Measurements from ENCODE around the gene GAS7.
"Not testable (repeated sequence)": the region's sequence is repeated elsewhere in the genome, so short reads cannot be mapped to it uniquely, and the experiment has no call there.

The GAS7 gene

GRCh38 chr17:10013365-10014112 lies 184.9 kb downstream of the GAS7 start:
- H3K4me3 ChIP-seq (ENCODE audit: low read depth, low read length): no peak overlapping the region
- no peak for DNase-seq (ENCODE audit: low read depth)

- no peak for DNase-seq (ENCODE audit: low read depth)
- no peak overlapping the region for H3K4me3 ChIP-seq (ENCODE audit: low read depth, low read length)
Observed at GRCh38 chr17:10010752-10011151, 187.7 kb downstream of the GAS7 start.

GRCh38 chr17:10003705-10004104 lies 194.7 kb downstream of the GAS7 start:
- DNase-seq (ENCODE audit: low read depth): no peak
- H3K4me3 ChIP-seq (ENCODE audit: low read depth, low read length): no peak overlapping the region

- H3K4me3 ChIP-seq (ENCODE audit: low read depth, low read length); DNase-seq (ENCODE audit: low read depth): not testable (repeated sequence)
Observed at GRCh38 chr17:10002567-10003360, 195.6 kb downstream of the GAS7 start.

DNA sequence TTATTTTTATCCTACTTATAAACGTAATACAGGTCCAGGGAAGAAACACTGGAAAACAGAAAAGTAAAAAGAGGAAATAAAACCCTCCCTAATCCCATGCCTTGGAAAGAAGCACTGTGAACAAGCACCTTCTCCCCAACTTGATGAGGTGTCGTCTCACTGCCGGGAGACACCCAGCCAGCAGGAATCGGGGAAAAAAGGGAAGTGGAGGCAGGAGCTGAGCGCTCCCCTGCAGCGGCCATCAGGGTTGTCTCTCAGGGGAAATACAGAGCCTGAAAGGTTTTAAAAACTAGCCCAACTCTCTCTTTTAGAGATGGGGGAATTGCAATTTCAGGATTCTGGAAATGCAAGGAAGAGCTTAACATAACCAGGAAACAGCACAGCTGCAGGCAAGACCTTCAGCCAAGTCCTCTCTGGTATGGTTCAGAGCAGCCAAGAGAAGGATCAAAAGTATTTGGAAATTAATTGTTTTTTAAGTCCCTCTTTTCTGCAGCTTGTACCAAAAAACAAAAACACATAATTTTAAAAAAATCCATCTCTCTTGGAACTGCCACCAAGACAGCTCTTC lies 197.0 kb downstream of the GAS7 start:
- no peak for DNase-seq (ENCODE audit: low read depth)
- no peak overlapping the region for H3K4me3 ChIP-seq (ENCODE audit: low read depth, low read length)

DNA sequence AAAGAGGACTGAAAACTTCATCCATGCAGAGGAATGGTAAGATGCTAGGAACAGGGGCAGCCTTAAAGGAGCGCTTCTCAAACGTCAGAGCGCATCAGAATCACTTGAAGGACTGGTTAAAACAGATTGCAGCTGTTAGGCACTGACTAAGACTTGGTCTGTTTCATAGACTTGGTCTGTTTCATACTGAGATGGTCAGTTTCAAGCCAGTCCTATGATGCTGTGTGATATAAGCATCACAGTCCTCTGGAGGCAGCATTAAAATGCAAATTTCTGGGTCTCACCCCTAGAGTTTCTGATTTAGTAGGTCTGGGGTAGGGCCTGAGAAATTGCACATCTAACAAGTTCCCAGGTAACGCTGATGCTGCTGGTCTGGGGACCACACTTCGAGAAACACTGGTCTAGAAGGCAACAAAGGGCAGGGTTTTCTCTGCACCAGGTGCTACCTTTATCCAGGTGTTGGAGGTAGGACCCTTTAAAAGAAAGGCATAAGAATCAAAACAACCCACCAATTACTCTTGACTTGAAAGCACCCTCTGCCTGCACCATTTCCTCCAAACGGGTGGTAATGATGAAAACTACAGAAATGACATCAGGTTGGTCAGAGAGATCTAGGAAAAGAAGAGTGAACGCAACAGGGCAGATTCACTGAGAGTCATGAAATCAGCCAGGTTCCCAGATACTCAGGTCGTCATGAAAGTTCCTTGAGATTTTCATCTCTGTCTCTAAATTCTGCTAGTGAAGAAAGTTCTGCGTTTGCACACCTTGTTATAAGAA lies 198.3 kb downstream of the GAS7 start:
- no peak overlapping the region for H3K4me3 ChIP-seq (ENCODE audit: low read depth, low read length)
- no peak for DNase-seq (ENCODE audit: low read depth)

DNA sequence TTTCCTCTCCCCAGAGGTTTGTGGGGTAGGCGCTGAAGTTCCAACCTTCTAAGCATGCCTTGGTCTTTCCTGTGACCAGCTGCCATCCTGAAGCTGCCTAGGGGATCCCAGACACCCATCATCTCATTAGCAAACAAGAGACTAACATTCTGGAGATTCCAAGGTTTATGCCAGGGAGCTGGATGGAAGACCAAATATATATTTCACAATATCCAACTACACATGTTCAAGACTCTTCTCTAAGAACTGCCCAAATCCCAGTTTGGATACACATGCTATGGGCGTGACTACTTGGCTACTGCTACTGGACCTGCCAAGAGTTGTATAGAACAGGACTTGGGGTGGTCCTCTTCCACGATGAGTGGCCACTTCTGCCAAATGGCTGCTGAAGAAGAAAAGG lies 200.3 kb downstream of the GAS7 start:
- no peak overlapping the region for H3K4me3 ChIP-seq (ENCODE audit: low read depth, low read length)
- DNase-seq (ENCODE audit: low read depth): no peak

DNA sequence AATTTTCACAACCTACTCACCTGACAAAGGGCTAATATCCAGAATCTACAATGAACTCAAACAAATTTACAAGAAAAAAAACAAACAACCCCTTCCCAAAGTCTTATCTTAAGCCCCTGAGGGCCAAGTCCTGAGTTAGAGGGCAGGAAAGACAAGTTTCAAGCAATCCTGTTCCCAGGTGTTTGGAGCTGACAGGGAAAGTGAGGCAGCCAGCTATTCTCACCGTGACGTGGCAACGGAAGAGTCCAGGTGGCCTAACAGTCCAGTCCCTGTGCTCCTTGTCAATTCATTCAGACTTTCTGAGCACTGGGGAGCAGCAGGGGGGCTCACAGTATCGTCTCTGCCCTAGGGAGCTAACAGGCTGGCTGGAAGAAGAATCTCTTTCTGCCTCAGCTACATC lies 203.6 kb downstream of the GAS7 start:
- H3K4me3 ChIP-seq (ENCODE audit: low read depth, low read length): no peak overlapping the region
- DNase-seq (ENCODE audit: low read depth): no peak

DNA sequence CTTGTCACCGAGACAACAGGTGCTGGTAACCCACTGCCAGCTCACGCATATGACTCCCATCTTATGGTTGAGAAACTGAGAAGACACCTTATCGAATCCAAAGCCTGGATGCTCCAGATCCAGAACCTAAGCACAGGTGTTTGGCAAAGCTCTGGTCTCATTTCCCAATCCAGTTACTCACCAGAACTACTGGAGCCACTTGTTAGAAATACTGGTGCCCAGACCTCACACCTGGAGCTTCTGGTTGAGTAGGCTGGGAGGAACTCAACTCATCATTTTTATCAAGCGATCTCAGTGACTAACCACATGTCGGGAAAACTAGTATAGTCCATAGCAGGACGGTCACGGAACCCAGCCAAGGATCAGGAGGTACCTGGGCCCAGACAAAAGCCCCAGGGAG lies 206.6 kb downstream of the GAS7 start:
- DNase-seq (ENCODE audit: low read depth): no peak
- no peak overlapping the region for H3K4me3 ChIP-seq (ENCODE audit: low read depth, low read length)

DNA sequence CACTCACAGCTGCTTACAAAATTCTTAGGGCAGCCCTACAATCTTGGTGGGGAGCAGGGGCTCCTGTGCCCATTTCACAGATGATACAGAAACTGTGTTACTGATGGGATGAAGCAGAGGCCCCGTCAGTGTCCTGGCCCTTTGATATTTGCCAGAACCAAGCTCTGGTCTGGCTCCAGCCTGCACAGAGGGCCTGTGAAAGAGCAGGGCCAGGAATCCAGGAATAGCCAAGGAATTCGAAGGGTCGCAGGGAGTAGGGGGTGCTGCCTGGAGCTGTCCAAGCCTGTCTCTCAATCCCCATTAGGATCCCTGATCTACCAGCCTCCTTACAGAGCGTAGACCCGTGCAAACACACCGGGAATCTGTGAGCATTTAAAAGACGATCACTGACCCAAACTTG lies 207.1 kb downstream of the GAS7 start:
- DNase-seq (ENCODE audit: low read depth): no peak
- no peak overlapping the region for H3K4me3 ChIP-seq (ENCODE audit: low read depth, low read length)

DNA sequence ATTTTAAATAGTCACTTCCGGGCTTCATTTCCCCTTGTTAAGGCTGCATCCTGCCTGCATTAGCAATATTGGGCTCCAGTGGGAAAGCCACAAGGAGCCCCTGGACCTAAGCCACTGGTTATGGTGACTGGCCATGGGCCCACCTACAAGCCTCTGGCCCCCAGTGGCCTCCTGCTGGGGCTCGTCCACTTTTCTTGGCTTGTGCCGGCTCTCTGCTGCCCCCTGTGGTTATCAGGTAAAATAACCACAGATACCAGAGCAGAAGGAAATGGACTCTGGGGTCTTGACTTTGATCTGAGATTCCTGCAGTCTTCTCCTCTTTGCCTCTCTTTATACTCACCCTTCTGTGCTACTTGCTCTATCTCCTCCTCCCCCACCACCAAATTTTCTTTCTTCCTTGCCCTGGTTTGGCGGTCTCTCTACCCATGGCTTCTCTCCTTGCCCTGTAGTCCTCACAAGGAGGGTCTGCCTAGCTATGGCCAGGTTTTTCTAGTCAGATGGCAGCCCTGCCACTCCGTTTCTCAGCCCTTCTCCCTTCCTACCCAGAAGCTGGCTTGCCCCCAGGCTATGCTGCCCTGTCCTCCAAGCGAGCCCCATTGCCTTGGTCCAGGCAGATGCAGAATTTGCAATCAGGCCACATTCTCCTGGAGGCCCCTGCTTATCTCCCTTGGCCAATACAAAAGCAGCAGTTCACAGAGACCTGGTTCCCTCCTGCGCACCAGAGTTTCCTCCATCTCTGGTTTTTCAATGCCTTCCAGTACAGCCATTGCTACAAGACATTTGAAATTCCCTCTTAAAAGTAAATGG lies 210.4 kb downstream of the GAS7 start:
- DNase-seq (ENCODE audit: low read depth): no peak

DNA sequence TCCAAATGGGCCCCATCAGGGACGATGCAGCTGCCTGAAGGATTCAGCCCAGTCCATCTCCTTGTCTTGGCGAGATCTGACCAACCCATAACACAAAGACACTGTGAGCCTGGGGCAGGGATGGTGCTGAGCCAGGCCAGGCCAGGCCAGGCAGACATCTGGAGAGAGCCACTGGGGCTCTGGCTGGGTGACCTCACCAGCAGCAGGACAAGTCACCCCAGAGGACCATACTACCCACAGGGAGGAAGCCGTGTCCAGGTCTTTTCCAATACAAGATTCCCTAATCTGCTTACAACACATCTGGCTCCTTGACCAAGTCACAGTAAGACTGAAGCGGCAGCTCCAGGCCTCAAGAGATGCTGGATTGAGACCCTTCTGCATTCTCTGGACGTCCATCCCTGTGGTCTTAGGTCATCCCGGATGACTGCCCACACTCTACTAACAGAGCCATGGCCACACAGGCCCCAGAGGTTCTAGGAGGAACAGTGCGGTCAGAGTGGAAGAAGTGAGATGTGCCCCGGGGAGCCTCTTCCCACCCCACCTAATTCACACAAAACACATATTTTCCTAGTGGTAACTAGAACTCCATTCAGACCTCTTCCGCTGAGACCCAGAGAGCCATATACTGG lies 211.5 kb downstream of the GAS7 start:
- DNase-seq (ENCODE audit: low read depth): no peak
- no peak overlapping the region for H3K4me3 ChIP-seq (ENCODE audit: low read depth, low read length)

More for the DNA sequence above, 210.4 kb downstream of the GAS7 start:
- no peak overlapping the region for H3K4me3 ChIP-seq (ENCODE audit: low read depth, low read length)

DNA sequence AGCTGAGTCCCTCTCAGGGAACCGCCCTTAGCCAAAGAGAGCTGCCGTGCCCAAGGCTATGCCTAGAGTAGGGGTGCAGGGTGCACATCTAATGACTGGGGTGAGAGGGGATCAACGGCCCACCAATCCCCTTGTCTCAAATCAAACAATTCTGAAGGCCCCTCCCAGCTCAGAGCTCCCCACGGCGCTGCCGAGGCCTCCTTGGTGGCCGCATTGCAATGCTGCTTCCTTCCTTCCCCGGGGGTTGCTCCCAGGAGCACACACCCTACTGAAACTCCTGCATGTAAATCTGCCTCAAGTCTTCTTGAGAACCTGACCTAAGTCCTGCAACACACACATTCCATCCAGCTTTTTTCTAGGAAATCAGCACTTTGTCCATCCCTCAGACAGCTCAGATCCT lies 212.8 kb downstream of the GAS7 start:
- H3K4me3 ChIP-seq (ENCODE audit: low read depth, low read length): no peak overlapping the region
- DNase-seq (ENCODE audit: low read depth): no peak

DNA sequence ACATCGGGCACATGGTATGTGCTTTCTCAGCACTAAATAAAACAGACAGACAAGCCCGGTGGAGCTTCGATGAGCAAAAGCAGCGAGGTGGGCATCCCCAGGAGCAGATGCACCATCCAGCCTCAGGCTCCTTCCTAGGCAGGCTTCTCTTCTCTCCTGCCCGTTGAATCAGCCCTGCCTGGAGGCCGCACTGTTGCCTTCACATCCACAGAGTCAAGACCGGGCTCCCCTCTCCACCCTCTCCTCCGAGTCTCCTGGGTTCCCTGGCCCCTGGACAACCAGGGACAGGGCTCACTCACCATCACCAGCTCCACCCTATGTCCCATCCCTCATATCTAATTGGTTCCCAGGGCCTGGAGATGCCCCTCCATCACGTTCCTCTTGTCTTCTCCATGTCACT lies 213.6 kb downstream of the GAS7 start:
- H3K4me3 ChIP-seq (ENCODE audit: low read depth, low read length): no peak overlapping the region
- DNase-seq (ENCODE audit: low read depth): no peak

- H3K4me3 ChIP-seq (ENCODE audit: low read depth, low read length): no peak overlapping the region
- DNase-seq (ENCODE audit: low read depth): no peak
Observed at GRCh38 chr17:9982159-9982558, 216.2 kb downstream of the GAS7 start.

DNA sequence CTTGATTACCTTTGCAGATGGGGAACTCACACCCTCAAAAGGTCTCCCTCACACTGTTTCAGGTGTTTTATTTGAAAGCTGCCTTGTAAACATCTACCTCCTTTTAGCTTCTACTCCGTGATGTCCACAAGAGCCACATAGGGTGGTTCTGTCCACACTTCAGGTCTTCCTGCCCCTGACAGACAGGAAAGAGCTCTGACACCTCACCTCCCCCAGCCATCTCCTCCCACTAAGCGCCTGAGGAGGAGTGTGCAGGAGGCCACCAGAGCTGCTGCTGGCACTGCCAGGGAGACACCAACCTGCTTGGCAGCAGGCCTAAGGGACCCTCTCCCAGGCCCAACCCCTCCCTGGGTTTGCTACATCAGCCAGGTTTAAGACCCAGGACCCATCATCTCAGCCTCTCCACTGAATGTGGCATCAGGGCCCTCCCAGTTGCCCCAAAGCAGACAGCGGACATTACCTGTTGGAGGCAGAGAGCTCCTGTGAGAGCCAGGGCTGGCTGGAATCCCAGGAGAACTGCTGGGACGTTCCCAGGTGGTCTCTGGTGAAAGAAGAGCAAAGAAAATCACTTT lies 217.0 kb downstream of the GAS7 start:
- H3K4me3 ChIP-seq (ENCODE audit: low read depth, low read length): no peak overlapping the region
- DNase-seq (ENCODE audit: low read depth): no peak

DNA sequence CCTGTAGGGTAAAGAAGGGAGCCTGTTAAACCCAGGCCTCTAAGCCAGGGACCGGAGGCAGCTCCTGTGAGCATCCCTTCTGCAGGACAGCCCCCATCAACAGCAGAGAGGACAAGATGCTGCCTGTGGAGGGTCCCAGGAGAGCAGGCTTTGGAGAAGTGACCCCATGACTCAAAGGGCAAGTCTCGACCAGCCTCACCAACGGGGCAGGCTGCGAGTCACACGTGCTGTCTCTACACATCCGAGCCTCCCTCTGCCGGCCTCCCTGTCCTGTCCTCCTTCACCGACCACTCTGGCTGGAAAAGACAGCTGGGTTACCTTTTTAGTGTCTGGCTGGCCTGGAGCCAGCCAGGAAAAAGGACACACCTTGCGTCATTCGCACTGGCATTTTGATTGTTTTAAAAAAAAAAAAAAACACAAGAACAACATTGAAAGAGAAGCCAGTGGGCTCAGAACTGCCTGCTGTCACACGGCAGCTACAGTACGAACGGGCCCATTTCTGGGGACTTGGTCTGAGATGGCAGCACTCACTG lies 218.9 kb downstream of the GAS7 start:
- no peak overlapping the region for H3K4me3 ChIP-seq (ENCODE audit: low read depth, low read length)
- DNase-seq (ENCODE audit: low read depth): no peak

GRCh38 chr17:9977180-9977575 lies 221.2 kb downstream of the GAS7 start:
- H3K4me3 ChIP-seq (ENCODE audit: low read depth, low read length): no peak overlapping the region
- DNase-seq (ENCODE audit: low read depth): no peak
